GM12865 (cell line): ENCODE results near the gene VASN.

Source experiments
- DNase-seq: peaks from one replicate; pipeline ENCODE4 v3.0.0; 2010; ENCODE audit warnings: low read depth
- H3K4me3 ChIP-seq: 2 replicates; pipeline ENCODE4 v1.5.1; 2011; ENCODE audit warnings: mild to moderate bottlenecking, low read depth, low read length, control low read depth
- TF ChIP-seq, protein P1 (sequence below): IDR thresholded peaks from 2 replicates; pipeline ENCODE4 v1.5.1; 2011; ENCODE audit warnings: low read length, control low read depth, low read depth, inconsistent platforms; ENCODE audit not compliant: insufficient read depth; ENCODE audit errors: missing control alignments

Gene VASN

DNA sequence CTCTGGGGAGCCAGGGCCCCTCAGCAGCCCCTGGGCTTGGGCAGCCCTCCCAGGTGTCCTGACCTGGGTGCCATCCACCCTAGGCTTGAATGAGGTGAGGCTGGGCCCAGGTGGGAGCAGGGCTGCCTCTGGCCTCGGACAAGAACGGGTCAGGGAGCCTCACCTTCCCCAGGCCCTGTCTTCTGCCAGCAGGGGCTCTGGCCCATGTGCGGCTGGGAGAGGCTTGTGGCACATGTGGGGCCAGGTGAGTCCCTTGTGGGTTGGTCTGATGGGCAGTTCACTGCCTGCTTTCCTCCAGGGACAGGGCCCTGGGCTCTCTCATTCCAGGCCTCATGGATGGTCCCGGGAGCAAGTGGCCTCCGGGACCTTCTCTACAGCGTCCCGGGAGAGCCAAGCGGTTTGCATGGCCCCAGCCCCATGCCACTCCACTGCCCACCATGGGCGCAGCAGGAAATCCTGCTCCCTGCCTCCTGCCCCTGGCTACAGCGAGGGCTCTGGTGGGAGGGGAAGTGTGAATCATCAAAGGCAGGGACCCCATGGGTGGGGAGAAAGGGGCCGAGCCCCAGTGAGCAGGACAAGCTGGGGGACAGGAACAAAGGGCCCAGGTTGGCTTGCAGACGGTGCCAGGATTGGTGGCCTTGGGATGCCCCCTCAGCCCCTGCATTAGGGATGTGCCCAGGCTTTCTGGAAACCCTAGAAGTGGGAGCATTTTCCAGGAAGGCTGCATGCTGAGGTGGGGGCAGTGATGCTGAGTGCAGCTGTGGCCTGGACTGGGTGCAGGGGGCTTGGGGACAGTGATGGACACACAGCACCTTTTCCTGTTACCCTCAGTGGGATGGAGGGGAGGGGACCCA is 12.2 kb downstream of the VASN start:
- no peak overlapping the region for H3K4me3 ChIP-seq
- TF ChIP-seq, protein P1, sequence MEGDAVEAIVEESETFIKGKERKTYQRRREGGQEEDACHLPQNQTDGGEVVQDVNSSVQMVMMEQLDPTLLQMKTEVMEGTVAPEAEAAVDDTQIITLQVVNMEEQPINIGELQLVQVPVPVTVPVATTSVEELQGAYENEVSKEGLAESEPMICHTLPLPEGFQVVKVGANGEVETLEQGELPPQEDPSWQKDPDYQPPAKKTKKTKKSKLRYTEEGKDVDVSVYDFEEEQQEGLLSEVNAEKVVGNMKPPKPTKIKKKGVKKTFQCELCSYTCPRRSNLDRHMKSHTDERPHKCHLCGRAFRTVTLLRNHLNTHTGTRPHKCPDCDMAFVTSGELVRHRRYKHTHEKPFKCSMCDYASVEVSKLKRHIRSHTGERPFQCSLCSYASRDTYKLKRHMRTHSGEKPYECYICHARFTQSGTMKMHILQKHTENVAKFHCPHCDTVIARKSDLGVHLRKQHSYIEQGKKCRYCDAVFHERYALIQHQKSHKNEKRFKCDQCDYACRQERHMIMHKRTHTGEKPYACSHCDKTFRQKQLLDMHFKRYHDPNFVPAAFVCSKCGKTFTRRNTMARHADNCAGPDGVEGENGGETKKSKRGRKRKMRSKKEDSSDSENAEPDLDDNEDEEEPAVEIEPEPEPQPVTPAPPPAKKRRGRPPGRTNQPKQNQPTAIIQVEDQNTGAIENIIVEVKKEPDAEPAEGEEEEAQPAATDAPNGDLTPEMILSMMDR: no peak
- DNase-seq: no peak

DNA sequence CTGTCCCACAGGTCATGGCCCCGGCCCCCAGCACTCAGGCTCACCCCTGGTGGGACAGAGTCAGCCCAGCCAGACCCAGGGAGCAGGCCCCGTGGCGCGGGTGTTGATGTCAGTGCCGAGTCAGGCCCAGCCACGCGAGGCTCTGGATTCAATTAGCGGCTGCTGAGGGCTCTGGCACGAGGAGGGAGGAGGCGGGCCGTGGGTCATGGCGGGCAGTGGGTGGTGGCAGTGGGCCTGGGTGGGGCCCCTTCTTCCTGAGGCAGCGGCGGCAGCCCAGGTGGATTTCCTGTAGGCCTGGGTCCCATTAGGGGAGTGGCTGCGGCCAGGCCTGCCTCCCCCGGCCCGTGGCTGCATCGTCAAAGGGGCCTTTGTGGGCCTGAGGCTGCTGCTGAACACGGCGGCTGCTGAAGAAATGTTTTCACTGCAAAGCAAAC is 12.9 kb downstream of the VASN start:
- TF ChIP-seq, protein P1: no peak
- no peak overlapping the region for H3K4me3 ChIP-seq
- no peak for DNase-seq

DNA sequence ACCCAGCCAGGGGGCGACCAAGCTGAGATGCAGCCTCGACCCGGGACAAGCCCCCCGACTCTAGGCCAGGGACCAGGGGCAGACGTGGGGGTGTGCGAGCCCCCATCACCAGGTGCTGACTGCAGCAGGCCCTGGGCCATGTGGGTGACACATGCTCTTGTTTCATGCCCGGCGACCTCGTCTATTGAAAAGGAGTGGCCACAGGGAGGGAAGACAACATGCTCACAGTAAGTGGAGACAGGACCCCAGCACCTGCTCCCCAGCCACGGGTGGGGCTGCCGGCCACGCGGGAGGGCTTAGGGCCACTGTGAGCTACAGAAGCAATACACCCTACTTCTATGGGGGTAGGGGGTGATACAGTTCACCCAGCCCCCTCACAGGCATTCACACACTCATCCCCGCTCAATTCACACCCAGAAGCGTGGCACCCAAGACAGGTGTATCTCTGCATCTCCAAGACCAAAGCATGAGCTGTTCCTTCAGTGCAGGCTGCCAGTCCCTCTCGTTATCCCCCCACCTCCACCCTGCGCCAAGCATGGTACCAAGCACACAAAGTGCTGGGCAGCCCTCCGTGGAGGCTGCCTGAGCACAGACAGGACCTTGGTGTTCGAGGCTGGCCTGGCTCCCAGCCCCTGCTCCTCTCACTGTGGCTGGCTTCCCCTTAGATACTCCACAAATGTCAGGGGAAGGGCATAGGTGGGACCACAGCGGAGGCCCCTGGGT is 13.6 kb downstream of the VASN start:
- TF ChIP-seq, protein P1: no peak
- no peak overlapping the region for H3K4me3 ChIP-seq
- no peak for DNase-seq

DNA sequence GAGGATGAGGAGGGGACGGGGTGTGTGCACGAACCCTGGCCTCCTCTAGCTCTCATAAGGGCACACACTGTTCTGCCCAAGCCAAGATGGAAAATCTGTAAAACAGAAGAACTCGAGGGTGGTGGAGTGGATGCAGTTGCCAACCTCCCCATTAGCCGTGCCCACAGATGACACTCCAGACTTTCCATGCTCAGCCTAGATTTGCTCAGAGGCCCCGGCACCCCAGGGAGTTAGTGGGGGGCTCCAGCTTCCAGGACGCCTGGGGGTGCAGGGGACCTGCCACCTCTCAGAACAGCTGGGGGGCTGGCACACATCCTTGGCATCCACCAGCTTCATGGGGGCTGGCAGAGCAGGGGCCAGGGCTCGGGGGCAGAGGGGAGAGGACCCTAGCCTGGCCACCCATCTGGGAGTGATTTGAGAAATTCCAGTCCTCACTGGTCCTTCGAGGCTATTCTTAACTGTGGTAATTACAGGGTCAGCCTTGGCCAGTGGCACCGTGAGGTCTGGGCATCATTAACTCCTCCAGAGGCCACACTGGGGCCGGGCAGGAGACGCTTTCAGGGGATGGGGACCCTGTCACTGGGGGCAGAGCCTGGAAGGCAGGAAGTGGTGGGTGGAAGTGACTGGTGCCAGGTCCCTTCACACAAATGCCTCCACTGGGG is 14.3 kb downstream of the VASN start:
- no peak for DNase-seq
- H3K4me3 ChIP-seq: no peak overlapping the region
- TF ChIP-seq, protein P1: no peak

DNA sequence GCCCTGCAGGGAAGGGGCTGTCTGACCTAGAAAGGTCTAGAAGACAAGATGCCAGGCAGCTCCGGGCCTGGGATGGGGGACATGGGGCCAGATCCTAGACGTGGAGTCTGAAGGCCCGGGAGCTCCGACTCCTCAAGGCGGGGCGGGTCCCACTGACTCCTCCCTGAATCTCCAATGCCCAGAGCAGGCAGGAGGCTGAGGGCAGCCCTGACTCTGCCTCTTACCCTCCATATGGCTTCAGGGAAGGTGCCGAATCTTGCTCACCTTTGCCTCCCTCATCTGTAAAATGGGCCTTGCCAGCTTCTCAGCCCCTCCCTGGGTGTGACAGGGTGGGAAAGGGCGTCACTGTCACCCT is 14.8 kb downstream of the VASN start:
- TF ChIP-seq, protein P1: no peak
- no peak overlapping the region for H3K4me3 ChIP-seq
- DNase-seq: no peak

DNA sequence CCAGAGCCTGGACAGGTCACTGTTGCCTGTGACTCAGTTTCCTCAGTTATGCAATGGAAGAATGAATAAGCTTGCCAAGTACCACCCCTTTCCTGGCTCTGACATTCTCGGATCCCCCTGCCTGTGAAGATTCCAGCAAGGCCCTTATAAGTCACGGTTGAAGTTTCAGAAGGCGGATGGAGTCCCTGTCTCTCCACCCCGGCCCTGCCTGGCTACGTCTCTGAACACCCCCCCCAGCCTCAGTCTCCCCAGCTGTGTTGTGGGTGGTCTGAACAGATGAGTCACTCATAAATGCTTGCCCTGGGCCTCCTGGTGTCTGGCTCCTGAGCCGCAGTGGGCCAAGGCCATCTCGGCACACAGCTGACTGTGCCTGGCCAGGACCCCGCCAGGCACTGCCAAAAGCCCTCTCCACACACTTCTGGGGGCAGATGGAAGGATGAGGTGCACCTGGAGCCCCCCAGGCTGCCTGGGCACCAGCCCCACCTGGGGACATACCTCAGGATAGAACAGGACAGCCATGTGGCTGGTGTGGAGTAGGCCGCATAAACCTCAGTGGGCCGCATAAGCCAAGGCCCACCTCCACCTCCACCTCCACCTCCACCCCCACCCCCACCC is 15.4 kb downstream of the VASN start:
- no peak for DNase-seq
- TF ChIP-seq, protein P1: no peak
- H3K4me3 ChIP-seq: no peak overlapping the region
